ENCODE measurements around the gene ARL4D. TPM values are rescaled to one million over a fixed set of nuclear protein-coding genes. Genes with fewer than 3 reads are reported as not detected.

The ARL4D gene
- total and polyA plus RNA-seq, 2 of the 8 experiments (the other 6 are each of a cell fraction or from before 2014, with no cell fraction given), result 8.4 to 9.2 TPM

DNA sequence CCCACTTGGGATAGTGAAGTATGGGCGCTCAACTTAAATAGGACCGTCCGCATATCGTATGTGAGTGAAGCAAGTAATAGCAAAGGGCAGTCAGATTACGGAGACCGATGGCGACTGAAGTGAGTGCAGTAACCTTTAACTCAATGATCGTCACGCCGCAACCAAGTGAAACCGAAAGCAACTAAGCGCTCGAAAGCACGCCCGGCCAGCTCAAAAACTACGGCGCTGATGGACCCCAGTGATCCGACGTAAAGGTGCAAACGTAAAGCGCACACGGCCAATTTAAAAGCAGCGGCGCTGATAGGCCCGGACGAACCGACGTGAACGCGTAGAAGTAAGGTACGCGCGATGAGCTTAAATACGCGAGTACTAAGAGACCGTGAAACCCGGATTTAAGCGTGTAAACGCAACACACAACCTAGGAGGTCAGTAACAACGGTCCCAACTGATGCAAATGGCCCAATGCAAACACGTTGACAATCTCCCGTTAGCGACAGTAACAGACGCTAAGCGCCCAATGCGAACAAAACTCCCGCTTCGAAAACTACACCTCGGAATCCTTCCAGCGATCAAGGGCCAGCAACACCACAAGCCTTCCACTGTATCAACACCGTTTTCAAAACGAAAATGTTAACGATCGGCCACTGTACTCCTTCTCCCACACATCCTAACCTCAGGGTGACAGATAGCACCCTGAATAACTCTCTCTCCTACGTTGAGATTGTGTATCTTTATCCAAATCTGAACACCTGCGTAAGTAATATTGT, 37.9 kb upstream of the ARL4D start:
- POLR2A ChIA-PET (ENCODE audit: partially characterized antibody), result interaction anchor here (0.6 to 6.9 kb wide), 50 partner anchors 8 to 403 kb away, joined by 3 to 105 read pairs (median 5); partner anchors contain the start of genes ARL4D, DHX8, RND2 and RPL27
- peaks cover 5% of the 10 kb centered on the region for H3K23me2 ChIP-seq (ENCODE audit: low read depth, low read length)
- 0 out of 2 replicates have a peak overlapping the region, but pooled peaks have one; percentile 0 for H2AFZ ChIP-seq (ENCODE audit: low read length)
- no peak for TF ChIP-seq BACH1 (IDR thresholded peaks at IDR 0.05; ENCODE audit: low read length)
- TF ChIP-seq, protein P1, sequence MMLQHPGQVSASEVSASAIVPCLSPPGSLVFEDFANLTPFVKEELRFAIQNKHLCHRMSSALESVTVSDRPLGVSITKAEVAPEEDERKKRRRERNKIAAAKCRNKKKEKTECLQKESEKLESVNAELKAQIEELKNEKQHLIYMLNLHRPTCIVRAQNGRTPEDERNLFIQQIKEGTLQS (IDR thresholded peaks at IDR 0.05; ENCODE audit: insufficient read depth, low read depth, low read length), result no peak
- TF ChIP-seq TAF1 (IDR thresholded peaks at IDR 0.05; ENCODE audit: low read depth, low read length), result peak; percentile 88
- 0 out of 2 replicates have a peak, but pooled peaks have one; percentile 34 for TF ChIP-seq CEBPB (IDR thresholded peaks at IDR 0.05; ENCODE audit: low read depth, low read length)
- peak; percentile 100 for TF ChIP-seq POLR2AphosphoS5 (IDR thresholded peaks at IDR 0.05; ENCODE audit: low read depth, low read length)
- peak; percentile 76 for TF ChIP-seq NANOG (IDR thresholded peaks at IDR 0.05; ENCODE audit: insufficient read depth, low read depth, low read length, poor library complexity, severe bottlenecking)
- TF ChIP-seq SIN3A (conservative IDR thresholded peaks at IDR 0.05 in 1 of 2, IDR thresholded peaks at IDR 0.05 in 1 of 2; ENCODE audit: low read depth in 1 of 2, low read length in 2 of 2), result peak in 1 of 2 experiments; percentile 96; a peak in 2 of 4 replicates
- no peak for TF ChIP-seq MAFK (IDR thresholded peaks at IDR 0.05; ENCODE audit: low read depth, low read length)
- no peak for TF ChIP-seq CBX8 (IDR thresholded peaks at IDR 0.05; ENCODE audit: borderline replicate concordance, low read depth, low read length)
- peak; percentile 98; the same call in 1 of the 2 replicates for TF ChIP-seq SP4 (IDR thresholded peaks at IDR 0.05; ENCODE audit: low read length)

More for the DNA sequence above, 37.9 kb upstream of the ARL4D start:
- no peaks in the 10 kb centered on the region for H4K20me1 ChIP-seq (replicated peaks in 1 of 2; ENCODE audit: control insufficient read depth in 1 of 2, insufficient read depth in 2 of 2, low read length in 2 of 2)
- no peaks in the 10 kb centered on the region for H3K9me3 ChIP-seq (ENCODE audit: insufficient read depth in 2 of 2, low read depth in 1 of 2, low read length in 1 of 2)
- H4K91ac ChIP-seq (replicated peaks; ENCODE audit: insufficient read length, low read length), result peak overlapping the region; percentile 67
- peak overlapping the region; percentile 82 to 95 for H3K4me2 ChIP-seq (ENCODE audit: insufficient read depth in 1 of 2, low read depth in 2 of 2, low read length in 2 of 2)
- peak overlapping the region; percentile 99 for H2BK5ac ChIP-seq (ENCODE audit: low read depth, low read length)
- H4K5ac ChIP-seq (ENCODE audit: insufficient read length, low read depth, low read length), result peak overlapping the region; percentile 77
- no peak overlapping the region for H3K23ac ChIP-seq (ENCODE audit: insufficient read length)
- CTCF ChIA-PET (ENCODE audit: partially characterized antibody), result interaction anchor here (0.6 to 3.7 kb wide), 9 partner anchors 19 to 123 kb away, joined by 3 to 18 read pairs (median 6); partner anchors contain the start of gene DHX8
- H4K8ac ChIP-seq (ENCODE audit: extremely low read depth, insufficient read depth, low read length), result no peak overlapping the region
- no peak overlapping the region for H3K14ac ChIP-seq (ENCODE audit: insufficient read length)
- peaks cover 0 to 17% (median 7%) of the 10 kb centered on the region in 4 experiments; a peak in 5 of 7 replicates for H3K27me3 ChIP-seq (replicated peaks in 1 of 4; ENCODE audit: control insufficient read depth in 3 of 4, extremely low read depth in 1 of 4, insufficient read depth in 3 of 4, low read length in 3 of 4)
- peak overlapping the region; percentile 54; the same call in 1 of the 2 replicates for H2BK12ac ChIP-seq (ENCODE audit: low read depth, low read length)
- H2BK20ac ChIP-seq (ENCODE audit: low read length), result no peak overlapping the region; the same call in 1 of the 2 replicates
- H3K4me3 ChIP-seq (ENCODE audit: extremely low read depth in 1 of 4, insufficient read depth in 2 of 4, low read depth in 3 of 4, low read length in 4 of 4), result peak overlapping the region; percentile 60 to 70 (median 67)
- WGBS, 2 experiments (ENCODE audit: extremely low coverage in 1 of 2, insufficient coverage in 1 of 2, insufficient read length in 1 of 2, insufficient replicate concordance in 2 of 2, low coverage in 1 of 2, low lambda C conversion rate in 2 of 2, missing lambda C conversion rate in 1 of 2), result 2% methylated on average over 56 of the region's 56 CpGs; no CpG with 5 or more reads in 1 of the 2 experiments
- DNase-seq (ENCODE audit: low read depth in 1 of 2, low spot score in 2 of 2) (peak; percentile 88 to 98), FAIRE-seq (peak; percentile 98)
- H3K4ac ChIP-seq (replicated peaks; ENCODE audit: insufficient read length, low read depth, low read length), result peak overlapping the region; percentile 24
- no peak overlapping the region for H2AK5ac ChIP-seq (ENCODE audit: low read depth, low read length)
- H3K79me1 ChIP-seq (ENCODE audit: low read depth, low read length), result no peaks in the 10 kb centered on the region
- H3K36me3 ChIP-seq (ENCODE audit: control insufficient read depth in 2 of 4, insufficient read depth in 4 of 4, low read length in 3 of 4), result no peaks in the 10 kb centered on the region
- H3K79me2 ChIP-seq (ENCODE audit: control insufficient read depth in 1 of 2, insufficient read depth in 2 of 2, low read length in 2 of 2), result no peaks in the 10 kb centered on the region
- H2BK120ac ChIP-seq (replicated peaks; ENCODE audit: low read depth, low read length), result peak overlapping the region; percentile 88
- no peak overlapping the region for H2BK15ac ChIP-seq (ENCODE audit: low read length)
- H3K18ac ChIP-seq (ENCODE audit: extremely low read depth, low read length), result peak overlapping the region; percentile 76; the same call in 1 of the 2 replicates
- peak overlapping the region; percentile 67 to 99 (median 96) for H3K9ac ChIP-seq (replicated peaks in 1 of 4; ENCODE audit: extremely low read depth in 1 of 4, low read depth in 3 of 4, low read length in 3 of 4)
- peak overlapping the region; percentile 69 for H3K56ac ChIP-seq (replicated peaks; ENCODE audit: insufficient read length, low read depth, low read length)
- H3K4me1 ChIP-seq (replicated peaks in 1 of 4; ENCODE audit: control insufficient read depth in 3 of 4, insufficient read depth in 4 of 4, low read length in 3 of 4), result peaks cover 2 to 9% (median 3%) of the 10 kb centered on the region in 4 experiments; a peak in 5 of 7 replicates
- peak overlapping the region; percentile 100 for H3K27ac ChIP-seq (ENCODE audit: low read depth, low read length)
